Colon (tissue), 2 donors: ENCODE data around the gene ZNF407.

Experiments used
- FAIRE-seq: peaks from 2 replicates; lab custom pipeline; 2012; peaks lifted over from hg19 to GRCh38; lab: Jason Lieb, UNC
- donor health status: control.
- donor health status: control.

The ZNF407 gene

DNA sequence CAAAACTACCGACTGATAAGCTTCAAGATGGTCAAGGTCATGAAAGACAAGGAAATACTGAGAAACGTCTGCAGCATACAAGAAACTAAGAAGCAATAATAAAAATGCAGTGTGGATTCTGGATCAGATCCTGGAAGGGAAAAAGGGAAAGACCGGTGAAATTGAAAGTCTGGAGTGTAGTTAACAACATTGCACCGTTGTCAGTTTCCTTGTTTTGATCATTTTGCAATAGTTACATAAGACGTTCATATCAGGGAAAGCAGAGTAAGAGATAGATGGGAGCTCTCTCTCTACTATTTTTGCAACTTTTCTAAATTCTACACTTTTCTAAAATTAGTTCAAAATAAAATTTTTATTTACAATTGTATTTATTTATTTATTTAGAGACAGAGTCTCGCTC lies 15.0 kb upstream of the ZNF407 start:
- no peak for FAIRE-seq

DNA sequence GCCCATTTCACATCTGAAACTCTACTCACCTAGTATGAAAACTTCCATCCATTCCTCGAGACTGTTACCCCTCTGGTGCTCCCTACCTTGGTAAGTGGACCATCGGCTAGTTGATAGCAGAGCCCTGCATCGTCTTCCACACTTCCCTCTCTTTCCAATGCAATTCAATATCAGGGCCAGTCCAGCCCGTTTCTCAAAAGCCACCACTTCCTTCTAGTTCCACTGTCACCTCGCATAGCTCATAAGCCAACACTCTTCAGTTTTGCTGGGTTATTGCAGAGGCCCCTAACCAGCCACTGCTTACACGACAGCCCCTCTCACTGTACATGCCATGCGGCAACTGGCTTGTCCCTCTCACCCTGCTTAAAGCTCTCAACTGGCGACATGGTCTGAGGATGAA lies 10.2 kb upstream of the ZNF407 start:
- FAIRE-seq = no peak

DNA sequence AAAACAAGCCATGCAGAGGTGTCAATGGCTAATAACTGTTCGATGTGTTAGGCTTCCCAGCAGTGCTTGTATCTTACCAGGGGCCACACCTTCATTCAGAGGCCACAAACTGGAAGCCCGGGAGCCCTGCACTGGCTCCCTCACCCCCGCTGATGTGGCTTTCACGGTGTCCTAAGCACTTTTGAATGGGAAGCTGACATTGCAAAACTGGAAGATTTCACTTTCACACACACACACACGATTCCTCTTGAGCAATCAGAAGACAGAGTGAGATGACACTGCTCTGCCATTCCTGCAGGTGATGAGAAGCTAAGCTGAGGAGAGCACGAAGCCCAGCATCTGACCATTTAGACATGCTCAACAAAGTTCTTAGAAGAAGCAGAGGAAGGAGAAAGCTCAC lies 8.6 kb upstream of the ZNF407 start:
- FAIRE-seq = no peak

DNA sequence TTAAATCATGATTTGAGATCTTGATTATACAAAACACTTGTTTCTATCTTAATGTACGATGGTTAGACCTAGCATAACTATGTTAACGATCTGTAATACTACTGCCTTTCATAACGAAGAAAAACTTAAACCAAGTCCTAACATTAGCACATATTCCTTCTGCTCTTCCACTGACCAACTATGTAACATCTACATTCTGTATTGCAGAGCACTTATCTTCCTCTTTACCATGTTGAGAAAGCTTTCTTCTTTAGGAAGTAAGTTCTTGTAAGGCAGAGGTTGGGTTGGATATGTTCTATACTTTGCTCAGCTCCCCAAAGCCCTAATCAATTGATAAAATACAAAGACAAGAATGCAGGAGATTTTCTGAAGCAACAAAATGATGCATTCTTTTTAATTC lies 7.9 kb upstream of the ZNF407 start:
- no peak for FAIRE-seq

DNA sequence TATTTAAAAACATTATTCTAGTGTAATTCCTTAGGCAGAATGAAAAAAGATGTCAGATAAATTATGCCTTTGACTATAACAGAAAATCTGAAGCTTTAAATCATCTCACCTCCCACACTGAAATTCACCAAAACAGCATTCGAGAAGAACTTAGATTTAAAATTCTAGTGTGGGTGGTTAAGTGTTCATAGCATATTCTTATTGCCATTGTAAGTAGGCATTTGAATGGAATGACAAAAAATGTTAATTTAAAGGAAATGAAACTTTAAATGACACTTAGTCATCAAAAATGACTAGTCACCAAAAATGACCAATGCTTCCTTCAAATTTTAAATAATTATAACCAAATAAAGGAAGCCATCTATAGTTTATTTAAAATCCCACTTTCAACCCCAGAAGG lies 7.0 kb upstream of the ZNF407 start:
- FAIRE-seq = no peak

DNA sequence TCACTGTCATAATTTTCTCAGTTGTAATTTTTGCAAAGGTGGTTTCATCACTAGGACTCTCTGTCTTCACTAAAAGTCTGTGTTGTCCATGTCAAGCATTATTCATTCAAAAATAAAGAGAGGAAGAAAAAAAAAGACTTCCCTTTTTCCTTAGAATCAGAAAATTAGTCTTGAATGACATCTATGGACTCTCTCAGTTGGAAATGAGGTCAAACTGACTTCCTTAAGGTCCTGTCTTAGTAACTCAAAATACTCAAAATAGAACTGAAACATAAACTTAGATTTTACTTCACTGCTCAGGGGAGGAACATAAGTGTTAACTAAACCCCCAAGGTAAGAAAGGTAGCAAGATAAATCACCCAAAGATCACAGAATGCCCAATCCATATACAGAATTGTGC lies 2.2 kb upstream of the ZNF407 start:
- FAIRE-seq = no peak

DNA sequence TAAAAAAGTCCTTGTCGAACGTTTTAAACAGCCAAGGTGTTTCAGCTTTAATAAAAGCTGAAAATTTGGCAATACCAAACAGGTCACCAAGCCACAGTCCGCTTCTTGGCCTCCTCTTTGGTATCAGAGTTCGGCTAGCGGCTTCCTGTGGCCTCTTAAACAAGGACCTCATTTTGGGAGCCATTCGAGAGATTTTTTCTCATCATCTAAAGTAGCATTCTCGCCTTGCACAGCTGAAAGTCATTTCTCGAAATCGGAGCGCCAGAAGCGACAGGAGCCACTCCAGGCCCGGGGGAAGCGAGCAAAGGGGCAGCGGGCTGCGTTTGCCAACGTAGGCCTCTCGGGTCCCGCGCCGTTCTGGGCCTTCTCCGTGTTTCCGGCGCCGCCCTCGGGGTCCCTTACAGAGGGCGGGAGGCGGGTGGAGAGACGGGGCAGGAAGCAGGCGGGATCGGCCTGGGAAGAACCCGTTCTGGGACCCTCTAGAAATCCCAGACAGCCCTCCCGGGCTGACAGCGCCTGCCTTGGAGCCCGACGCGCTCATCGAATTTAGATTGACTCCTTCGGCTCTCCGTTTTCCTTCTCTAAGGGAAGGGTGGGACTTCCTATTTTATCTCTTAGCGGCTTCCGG lies 522 bp upstream of the ZNF407 start:
- no peak for FAIRE-seq

DNA sequence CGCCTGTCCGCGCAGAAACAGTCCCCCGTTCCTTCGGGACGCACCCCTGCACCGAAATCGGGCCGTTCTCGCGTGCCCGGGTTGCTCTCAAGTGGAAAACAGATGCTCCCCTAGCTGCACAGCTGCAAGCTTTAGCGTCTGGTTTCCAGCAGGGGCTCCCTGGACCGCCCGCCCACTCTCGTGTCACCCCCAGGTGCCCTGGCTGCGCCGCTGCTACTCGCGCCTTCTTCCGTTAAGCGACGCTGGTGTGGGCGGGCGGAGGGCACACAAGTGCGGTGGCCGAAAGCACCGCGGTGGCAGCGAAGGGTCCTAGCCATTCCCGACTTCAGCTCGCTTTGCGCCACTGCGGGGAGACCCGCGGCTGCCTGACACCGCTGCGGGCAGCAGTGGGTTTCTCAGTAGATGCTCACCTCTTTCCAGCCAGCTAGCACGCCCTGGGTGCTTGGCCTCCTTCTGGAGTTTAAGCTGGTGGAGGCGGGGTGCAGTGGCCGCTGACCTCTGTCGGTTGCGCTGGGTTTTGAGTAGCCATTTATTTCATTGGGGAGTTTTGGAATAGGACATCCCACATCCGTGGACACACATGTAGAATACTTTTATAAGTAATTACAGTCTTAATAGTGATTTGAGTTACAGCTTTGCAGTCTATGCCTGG lies 806 bp downstream of the ZNF407 start:
- FAIRE-seq = no peak

DNA sequence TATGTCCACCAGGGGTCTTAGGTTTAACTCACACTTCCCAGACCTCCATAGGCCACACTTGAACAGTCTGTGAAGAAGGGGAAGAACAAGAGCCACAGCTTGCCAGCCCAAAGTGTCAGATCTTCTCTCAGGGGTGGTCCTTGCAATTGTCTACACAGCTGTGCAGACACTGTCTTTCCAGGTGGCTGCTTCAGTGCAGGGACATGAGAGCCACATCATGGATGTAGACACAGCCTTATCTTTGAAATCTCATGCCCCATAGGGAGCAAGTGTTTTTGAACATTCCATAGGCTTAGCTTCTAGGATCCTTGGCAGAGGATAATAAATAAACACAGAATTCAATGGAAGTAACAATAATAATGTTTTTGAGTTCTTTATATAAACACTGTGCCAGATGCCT lies 6.7 kb downstream of the ZNF407 start:
- no peak for FAIRE-seq

DNA sequence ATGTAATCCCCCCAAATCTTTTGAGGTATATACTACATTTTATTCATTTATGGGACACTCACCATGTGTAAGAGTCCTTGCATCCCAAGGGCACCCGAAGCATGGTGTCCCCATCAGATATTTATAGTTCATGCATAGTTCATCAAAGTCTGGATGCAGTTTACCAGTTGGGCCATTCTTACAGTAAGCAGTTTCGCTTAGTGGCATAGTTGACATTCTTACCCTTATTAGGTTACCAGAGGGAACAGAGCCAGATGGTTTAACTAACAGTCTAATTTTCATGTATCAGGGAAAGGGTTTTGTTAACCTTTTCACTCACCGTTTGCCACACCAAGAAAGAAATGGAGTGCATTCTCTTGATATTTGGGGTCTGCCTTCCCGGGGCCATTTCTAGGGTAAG lies 7.1 kb downstream of the ZNF407 start:
- FAIRE-seq = no peak

DNA sequence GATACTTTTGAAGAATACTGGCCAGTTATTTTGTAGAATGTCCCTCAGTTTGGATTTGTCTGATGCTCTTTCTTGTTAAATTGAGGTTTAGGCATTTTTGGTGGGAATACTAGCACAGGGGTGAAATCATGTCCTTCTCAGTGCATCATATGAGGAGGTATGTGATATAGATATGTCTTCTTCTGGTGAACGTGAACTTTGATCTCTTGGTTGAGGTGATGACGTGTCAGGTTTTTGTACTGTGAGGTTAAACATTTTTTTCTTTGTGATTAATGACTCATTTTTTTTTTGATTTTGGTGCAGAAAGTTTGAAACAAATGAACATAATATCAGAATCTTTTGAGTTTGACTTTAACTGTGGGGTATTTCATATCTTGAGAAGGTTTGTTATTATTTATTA lies 11.0 kb downstream of the ZNF407 start:
- no peak for FAIRE-seq

DNA sequence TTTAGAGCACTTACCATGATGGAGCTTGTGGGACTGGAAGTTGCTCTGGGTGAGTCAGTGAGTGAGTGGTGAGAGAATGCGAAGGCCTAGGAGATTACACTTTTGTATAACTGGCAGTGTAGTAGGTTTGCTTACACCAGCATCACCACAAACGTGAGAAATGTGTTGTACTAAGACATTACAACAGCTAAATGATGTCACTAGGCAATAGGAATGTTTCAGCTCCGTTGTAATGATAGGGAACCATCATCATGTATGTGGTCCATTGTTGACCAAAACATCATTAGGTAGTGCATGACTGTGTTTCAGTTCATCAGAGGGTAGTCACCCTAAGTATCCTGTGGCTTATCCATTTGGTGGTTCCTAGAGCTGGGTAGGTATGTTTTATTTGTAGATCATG lies 11.9 kb downstream of the ZNF407 start:
- FAIRE-seq = no peak

DNA sequence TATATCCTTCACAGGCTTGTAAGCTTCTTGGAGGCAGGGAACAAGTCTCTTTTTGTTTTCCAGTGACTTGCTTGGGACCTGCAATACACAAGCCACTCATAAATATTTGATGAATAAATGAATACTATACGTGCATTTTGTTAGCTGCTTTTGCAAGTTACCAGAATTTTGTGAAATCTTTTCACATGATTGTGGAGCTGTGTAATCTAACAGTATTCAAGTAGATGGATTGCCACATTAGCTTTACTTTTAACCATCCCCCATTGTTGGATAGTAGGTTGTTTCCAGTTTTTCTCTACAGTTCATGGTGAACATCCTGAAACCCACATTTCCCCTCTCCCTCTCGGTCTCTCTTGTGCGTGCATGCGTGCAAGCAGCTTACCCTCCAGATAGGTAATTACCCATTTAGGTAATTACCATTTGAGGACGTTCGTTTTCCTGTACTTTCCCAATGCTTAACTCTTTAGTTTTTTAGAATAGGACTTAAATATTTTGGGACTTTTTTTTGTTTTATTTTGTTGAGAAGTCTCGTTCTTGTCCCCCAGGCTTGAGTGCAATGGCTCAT lies 12.5 kb downstream of the ZNF407 start:
- no peak for FAIRE-seq

DNA sequence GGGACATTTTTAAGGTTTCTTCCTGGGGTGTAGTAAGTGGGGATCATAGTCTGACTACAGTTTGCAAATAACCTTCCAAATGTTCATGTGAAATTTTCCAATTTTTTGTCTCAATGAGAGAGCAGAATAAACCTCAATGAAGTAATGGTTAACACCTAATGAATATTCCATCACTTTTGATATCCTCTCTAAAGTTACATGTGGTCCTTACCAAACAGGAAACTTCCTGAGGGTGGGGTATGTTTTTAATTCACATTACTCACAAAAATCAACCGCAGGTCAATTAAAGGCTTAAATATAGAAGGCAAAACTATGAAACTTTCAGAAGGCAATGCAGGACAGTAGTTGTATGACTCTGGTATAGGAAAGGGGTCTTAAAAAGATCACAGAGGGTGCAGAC lies 13.2 kb downstream of the ZNF407 start:
- no peak for FAIRE-seq

DNA sequence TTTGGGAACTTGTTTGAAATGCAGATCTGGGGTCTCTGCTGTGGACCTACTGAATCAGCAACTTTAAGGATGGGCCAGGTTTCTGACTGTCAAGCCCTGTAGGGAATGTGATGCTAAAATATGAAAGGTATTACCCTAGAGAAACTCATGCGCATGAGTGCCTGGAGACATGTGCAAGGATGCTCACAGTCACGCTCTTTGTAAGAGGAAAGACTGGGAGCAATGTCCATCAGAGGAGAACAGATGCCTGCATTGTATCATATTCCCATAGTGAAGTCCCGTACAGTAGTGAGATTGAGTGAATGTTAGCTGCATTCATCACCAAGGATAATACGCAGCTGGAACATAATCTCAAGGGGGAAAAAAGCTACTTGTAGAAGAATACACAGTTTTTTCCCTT lies 14.1 kb downstream of the ZNF407 start:
- no peak for FAIRE-seq

DNA sequence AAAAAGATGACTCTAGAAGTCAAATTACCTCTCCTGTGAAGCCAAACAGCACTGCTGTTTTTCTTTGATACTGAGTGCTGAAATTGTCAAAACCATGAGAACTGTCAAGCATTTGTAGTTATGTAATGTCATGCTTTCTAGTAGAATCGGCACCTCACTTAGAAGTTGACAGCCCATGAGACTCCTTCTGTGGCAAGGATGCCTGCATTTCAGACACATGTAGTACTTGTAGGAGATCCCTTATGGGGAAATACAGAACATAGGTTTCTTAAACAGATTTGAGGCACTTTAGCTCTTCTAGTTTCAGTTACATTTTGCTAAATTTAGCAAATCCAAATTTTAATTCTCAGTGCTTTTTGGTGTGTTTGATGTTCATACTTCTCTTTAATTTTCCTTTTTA lies 15.7 kb downstream of the ZNF407 start:
- FAIRE-seq = no peak

DNA sequence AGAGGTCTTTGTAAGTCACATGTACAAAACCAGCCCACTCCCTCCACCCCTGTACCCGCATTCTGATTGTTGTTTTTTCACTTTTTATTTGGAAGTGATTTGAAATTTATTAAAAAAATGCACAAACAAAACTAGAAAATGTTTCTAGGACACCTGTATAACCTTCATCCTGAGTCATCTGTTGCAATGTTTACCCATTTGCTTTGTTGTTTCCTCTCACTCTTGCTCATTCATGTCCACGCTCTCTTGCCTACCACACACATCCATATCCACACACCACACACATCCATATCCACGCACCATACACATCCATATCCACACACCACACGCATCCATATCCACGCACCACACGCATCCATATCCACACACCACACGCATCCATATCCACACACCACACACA lies 18.8 kb downstream of the ZNF407 start:
- FAIRE-seq = no peak

DNA sequence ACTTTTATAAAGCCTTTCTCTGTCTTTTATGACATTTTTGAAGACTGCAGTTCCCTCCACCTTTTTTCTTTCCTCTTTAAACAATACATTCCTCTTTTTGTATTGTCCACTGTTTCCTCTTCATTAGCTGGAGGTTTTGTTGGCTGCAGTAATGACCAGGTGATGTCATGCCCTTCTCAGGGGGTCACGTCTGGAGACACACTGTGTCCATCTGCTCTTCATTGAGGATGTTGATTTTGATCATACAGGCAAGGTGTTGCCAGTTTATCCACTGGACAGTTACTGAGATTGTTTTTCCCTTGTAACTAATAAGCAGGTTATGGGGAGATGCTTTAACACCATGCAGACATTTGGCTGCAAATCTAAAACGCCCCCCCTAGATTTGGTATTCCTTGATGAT lies 19.8 kb downstream of the ZNF407 start:
- no peak for FAIRE-seq

DNA sequence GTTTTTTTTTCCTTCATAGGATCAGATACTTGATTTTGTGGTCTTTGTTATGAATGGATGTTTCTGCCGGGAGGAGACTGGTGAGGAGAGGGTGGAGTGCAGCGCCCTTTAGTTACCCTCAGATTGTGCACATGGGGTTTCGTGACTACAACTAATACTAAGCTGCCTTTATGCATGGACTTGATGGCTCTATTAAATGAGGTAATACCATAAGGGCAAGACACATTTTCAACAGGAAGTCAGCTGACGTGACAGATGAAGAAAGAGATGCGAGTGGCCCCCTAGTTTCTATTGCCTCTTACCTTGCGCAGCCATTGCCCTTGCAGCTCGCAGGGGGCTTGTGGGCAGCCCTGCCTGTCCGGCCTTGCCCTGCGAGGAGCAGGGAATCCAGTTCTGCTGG lies 24.4 kb downstream of the ZNF407 start:
- FAIRE-seq = no peak

DNA sequence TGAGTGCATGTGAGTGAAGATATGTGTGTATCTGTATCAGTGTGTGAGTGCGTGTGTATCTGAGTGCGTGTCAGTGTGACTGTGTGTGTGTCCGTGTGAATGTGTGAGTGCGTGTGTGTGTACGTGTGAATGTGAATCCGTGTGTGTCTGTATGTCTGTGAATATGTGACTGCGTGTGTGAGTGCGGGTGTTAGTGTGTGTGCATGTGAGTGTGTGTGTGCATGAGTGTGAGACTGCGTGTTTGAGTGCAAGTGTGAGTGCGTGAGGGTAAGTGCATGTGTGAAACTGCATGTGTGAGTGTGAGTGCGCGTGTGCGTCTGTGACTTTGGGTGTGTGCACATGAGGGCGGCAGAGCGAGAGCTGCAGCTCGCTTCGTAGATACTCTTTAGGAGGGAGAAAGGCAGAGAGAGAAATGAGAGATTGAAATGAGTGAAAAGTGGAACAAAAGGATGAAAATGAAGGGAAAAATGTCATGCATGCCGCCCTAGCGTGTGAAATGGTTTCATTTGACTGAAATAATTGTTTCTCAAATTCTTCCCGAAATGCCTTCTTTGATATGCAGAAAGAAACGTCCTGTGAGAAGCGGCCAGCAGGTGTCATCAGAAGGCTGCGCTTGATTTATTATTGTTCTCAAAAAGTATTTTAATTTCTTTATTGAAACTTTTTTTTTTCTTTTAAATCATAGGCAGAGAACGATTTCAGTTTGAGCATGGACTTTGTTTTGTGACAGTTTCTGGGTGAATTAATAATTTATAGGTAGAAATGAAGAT lies 25.6 kb downstream of the ZNF407 start:
- FAIRE-seq = no peak

DNA sequence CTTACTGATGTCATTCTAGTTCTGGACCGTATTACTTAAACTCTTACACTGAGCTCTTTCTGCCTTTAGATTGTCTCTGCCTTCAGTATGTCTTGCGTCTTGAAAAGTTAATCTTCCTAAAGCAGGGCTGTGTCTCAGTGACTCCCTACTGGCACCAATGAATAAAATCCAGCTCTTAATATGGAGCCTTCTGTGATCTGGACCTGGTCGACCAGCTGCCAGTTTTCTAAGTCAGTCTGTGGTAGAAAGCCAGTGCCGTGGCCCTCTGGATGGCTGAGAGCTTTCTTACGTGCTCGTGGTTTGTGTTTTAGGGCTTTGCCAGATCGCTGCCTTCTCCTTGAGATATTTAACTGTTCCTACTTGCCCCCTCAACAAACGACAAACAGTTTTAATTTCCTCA lies 26.8 kb downstream of the ZNF407 start:
- no peak for FAIRE-seq

DNA sequence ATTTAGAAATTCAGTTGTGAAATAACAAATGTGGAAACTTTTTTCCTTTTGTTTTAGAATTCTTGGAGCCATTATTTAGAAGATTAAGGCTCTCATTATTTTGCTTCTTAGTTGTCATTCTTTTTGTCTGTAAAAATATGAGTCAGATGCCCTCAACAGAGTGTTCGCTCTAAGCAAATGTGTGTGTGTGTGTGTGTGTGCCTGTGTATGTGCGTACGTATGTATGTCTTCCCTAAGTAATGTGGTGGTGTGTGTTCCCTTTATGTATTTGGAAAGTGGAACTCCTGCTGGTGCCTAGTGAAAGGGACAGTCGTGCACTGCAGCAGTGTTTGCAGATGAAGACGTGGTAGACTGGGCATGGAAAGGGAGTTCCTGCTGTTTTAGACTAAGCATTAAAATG lies 27.5 kb downstream of the ZNF407 start:
- no peak for FAIRE-seq
